HG02885 (cell line): ENCODE results near the gene EPHA5.

Experiments used
- ATAC-seq: cut with Tn5 transposase; IDR thresholded peaks from one replicate; pipeline ENCODE4 v1.9.1; 2021; ENCODE audit warnings: mild to moderate bottlenecking; ENCODE audit not compliant: unreplicated experiment, poor library complexity

The EPHA5 gene

DNA sequence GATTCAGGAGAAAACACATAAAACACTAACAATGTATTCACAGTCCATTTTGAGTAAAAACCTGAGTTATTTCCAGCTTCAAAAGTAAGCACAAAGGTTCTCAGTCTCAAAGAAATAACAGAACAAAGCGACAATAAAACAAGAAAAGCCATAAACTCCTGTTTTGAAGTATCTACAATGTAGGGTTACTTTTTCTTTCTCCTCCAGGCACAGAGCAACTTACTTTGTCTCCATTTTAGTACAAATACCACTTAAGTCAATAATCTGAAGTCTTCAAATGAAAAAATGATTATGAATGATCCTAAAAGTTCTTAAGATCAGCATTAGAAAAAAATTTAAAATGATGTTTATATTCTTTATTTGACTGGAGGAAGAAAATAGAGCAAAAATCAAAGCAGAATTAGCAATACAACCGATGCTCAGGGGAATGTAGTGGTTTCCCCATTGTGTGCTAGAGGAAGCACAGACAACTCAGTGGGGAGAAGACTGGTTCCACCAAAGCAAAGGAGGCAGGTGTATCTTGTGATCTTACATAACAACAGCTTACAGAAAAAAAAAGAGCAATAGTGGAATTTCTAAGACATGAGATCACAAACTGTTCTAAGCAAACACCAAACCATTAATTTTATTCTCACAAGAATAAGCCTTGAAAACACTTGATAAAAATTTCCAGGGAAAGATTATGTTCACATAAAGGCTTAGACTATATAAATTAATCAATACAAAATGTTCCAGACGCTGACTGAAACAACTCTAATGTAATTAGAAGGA, 35.1 kb downstream of the EPHA5 start:
- no peak for ATAC-seq

DNA sequence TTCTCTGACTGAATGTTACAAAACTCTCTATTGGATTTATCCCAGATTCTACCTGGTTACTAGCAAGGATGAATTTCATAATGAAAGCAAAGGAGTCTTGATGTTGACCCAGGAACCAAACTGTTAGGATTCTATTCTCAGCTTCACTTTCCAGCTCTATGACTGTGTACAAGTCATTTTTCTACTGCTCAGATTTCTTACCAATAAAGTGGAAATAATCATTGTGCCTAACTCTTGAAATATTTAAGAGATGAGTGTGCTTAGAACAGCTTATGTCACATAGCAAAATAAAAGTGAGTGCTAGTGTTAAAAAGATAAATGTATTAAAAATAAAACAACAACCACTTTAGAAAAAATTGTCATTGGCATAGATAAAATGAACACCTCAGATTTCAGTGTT, 45.6 kb downstream of the EPHA5 start:
- ATAC-seq: no peak

DNA sequence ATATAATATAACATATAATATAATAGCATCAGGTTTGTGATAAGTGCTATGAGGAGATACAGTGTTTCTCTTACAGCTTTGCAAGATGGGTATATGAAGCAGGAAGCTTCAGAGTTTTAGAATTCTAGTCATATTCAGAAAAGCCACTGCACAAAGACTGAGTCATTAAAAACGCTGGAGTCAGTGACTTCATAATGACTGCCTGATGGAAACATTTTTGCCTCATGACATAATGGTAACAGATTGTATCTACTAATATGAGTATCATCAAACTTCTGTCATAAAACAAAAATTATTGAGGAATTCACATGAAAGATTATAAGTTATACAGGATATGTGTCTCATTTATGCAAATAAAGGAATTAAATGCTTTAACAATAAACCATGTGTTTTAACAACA, 46.8 kb downstream of the EPHA5 start:
- ATAC-seq: no peak

DNA sequence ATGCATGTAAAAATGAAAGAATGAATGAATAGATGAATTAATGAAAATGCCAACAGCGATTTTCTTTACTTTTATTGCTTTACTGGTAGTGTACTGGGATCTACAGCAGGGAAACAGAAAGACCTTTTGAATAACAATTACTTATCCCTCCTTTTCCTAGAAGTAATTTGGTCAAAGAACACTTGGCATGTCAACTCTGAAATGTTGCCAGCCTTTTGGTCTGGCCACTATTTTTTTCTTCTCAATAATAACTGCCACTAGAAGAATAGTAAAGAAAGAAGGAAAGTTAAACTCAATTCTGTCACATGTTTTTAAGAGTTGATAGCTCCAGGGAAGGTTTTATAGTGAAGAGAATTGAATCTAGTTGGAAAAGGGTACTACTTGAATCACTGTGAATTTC, 52.9 kb downstream of the EPHA5 start:
- no peak for ATAC-seq

DNA sequence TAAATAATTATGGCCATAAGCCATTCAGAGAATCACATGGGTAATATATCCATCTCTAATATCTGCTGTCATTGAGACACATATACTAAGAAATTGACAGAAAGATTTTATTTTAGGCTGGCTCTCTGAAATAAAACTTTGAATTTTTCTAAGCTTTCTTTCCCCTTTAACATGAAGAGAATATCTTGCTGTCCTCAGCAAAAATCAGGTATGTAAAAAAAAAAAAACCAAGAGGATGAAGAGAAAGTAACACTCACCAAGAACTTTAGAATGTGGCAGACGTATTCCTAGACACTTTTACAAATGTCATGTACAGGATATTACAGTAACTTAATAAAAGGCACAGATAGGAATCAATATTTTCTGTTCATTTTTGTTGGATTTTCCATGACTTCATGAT, 65.8 kb downstream of the EPHA5 start:
- no peak for ATAC-seq

DNA sequence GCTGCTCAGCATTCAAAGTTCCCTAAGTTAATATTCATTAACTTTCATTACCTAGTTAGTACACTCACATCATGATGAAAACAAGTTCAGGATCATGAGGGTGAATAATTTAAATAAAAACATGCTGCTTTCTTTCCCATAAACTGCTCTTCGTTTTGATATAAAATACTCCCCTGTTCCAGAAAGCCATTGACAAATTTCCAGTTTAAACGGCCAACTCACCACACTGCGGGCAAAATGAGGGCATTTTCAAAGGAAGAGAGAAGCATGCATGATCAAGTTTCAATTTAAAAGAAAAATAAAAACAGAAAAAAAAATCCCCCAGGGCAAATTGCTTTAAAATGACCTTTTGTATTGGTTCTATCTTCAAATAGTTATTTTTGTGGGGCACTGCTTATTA, 69.6 kb downstream of the EPHA5 start:
- ATAC-seq: no peak

DNA sequence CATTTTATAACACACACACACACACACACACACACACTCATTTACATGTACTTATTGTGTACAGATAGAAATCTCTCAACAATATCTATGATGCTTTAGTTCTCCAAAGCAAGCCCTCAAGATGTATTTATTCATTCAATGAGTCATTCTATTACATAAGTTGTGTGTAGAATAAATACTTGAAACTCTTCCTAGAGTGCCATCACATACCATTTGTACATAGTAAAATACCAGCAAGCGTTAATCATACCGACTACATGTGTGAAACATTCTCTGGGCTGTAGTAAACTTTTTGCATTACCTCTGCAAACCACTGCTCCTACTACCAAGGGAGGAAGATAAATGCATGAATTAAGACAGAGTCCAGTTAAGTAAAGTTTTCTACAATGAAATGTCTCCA, 70.9 kb downstream of the EPHA5 start:
- no peak for ATAC-seq

DNA sequence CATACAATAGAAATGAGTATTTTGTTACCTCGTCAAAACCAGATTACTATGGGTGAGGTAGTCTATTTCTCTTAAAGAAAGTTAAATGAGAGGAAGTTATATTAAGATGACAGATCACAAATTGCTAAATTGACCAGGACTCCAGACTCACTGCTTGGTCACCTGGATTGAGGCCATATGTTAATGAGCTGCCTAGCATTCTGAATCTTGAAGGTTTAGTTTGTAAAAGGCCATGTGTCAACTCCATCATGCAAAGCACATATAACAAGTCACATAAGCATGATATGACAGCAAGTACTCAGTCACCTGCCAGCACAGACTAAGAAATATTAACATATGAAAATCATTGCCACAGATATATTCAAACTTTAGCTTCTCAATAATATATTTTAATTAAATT, 72.6 kb downstream of the EPHA5 start:
- ATAC-seq: no peak

DNA sequence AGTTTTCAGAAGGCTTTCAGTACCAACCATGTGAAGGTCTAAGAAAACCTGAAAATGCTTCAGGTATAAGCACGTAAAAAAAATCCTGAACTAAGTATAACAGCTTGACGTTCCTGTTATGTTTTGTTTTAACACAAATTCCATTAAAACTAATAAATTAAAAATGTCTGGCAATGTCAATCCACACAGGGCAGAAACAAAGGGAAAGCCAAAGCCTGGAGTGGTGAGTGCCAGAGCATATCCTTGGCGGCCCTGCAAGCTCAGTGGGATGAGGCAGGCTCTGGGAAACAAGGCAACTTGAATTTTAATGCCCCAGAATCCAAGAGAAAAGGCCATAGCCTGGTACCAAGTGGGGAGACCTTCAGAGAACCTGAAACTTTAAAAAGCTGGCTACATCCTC, 78.2 kb downstream of the EPHA5 start:
- ATAC-seq: no peak

DNA sequence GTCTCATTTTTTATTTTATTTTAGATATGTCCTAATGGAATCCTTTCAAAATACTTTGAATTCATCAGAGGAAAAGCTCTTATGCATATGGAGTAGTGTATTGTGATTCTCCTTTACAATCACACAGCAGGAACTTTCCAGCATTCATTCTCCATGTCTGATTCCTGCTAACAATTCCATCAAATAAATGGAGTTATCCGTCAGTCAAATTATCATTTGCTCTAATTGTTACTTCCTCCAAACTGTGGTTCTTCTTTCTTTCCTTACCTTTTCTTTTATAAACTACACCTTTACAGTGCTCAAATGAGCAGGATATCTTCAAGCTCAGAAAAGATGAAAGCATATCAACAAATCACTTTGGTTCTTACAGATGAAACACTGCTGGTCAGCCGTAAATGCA, 80.4 kb downstream of the EPHA5 start:
- ATAC-seq: no peak

DNA sequence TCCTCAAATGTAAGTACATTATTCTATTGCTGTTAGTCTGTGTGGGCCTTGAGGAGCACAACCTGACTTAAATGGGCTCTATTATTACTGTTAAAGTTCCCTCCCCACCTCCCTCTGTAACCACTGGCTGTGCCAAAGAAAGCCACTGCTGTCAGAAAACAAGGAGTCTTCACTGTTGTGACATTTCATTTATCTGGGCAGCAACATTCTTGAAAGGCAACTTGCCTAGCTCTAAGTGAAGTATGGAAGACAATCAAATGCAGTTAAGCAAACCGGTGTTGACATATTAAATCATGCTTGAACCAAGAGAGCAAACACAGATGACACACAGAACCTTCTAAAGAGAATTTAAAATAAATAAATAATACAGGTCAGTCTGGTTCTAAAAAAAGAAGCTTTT, 81.0 kb downstream of the EPHA5 start:
- ATAC-seq: no peak

DNA sequence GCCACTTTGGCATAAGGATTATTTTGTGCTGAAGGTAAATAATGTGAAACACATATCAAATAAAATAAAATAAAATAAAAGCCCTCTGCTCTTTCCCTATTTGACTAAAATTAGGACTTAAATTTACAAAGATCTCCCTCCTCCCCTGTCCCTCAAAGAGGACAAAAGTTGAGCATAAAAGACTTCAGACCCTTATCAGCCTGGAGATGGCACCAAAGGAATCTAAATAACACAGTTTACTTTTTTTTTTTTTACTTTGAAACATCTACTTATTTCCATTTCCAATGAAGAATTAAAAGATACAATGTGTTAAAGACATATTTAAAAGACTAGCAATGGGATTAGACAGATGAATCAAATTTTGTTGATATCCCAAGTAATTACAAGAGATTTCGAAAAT, 89.7 kb downstream of the EPHA5 start:
- no peak for ATAC-seq

DNA sequence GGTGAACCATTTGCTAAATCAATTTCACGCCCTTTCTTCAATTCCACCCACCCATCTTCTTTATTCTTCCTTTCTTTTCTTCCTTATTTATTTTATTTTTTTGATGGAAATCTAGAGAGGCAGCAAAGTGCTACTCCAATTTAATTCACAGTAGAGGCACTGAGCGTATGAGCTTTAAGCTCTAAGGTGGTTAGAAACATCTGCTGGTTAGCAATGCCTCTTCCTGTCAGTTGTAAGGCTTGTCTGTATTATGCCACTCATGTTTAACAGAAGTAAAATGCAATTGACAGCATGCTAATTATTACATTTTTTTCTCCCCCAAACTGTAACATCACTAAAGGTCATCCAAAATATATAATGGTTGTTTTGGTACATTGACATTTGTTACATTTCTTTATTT, 103.8 kb downstream of the EPHA5 start:
- ATAC-seq: no peak

DNA sequence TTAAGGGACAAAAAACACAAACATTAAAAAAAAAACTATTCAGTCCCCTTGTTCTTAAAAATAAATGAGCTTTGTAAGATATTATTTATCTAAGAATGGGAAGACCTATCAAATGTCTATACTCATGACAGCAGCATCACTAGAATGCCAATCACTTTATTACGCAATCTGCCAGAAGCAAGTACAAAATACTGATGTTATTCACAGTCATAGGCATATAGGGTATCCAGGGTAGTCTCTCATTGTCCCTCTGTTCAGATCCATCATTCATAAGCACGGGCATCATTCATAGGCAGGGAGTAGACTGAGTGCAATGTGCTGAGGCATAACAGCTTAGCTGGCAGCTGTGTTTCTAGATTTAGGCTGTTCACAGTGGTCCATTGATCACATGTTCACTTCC, 109.1 kb downstream of the EPHA5 start:
- no peak for ATAC-seq

DNA sequence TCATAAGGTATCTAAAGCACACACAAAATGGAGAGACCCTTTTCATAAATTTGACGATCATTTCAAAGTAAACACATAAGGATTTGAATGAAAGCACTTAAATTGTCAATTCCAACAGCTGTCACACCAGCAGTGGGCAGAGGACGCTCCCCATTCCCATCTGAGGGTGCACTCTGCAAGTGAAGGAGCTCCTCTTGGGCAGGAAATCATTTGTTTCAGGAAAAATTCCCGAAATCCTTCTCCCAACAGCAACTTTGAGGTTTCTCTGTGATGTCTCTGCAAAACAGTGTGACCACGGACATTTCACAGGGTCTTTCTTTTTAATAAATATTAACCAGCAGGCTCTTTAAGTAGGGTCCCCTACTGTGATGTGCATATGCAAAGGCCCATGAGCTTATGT, 111.0 kb downstream of the EPHA5 start:
- ATAC-seq: no peak

DNA sequence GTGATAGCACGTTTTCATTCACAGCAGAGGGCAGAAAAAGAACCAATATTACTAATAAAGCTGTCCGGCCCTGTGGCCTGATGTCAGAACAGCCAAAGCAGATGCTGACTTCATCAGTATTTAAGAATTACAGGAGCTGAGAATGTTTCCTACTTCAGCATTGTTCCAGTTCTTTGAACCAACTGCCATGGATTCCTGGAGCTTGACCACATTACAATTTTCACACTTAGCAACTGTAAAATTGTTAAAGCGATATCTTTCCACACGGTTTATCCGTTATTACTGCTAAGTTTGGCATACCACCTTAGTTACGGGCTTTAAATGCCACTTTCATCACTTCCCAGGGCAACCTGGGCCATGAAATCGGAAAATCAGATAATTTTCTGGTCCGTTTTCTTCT, 118.2 kb downstream of the EPHA5 start:
- ATAC-seq: no peak

DNA sequence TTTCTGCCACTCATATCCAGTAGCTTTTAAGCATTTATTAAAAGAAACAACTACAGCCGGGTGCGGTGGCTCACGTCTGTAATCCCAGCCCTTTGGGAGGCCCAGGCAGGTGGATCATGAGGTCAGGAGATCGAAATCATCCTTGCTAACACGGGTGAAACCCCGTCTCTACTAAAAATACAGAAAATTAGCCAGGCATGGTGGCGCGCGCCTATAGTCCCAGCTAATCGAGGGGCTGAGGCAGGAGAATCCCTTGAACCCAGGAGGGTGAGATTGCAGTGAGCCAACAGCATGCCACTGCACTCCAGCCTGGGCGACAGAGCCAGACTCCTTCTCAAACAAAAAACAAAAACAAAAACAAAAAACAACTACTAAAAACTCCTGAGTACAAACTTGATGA, 119.8 kb downstream of the EPHA5 start:
- no peak for ATAC-seq

DNA sequence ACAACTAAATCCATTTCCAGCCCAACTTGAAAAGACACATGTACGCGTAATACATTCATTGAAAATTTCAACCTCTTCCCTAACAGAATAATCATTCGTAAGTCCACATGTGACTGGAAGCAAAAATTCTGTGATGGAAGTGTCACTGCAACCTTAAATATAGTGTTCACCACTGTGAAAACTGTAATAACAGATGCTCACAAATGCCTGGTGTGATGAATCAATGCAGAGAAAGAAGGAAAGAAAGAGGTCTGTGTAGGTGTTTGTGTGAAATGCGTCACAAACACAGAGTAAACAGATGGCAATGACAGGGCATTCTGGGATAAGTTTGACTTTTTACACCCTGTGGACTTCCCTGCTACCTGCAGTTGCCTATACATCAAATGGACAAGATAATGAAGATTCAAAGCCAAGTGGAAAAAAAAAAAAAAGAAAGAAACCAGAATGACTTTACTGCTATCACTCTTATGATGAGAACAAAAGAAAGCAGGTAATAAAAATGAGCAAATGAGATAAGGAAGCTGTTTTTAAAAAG, 123.3 kb downstream of the EPHA5 start:
- ATAC-seq: no peak

DNA sequence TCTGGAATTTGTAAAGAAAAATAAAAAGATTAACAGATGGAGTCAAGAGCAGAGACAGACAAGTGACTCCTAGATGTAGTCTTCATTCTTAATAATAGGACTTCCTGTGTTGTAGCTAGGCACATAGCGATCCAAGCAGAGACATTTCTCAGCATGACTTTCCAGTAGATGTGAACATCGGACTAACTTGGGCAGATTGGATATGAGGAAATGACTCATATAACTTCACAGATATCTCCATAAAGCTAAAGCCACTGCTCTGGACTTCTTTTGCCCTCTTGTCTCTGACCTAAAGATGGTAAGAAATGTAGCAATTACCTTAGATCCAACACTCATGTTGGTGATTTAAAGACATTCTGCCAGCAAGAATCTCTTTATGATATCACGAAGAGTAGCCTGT, 131.7 kb downstream of the EPHA5 start:
- no peak for ATAC-seq

DNA sequence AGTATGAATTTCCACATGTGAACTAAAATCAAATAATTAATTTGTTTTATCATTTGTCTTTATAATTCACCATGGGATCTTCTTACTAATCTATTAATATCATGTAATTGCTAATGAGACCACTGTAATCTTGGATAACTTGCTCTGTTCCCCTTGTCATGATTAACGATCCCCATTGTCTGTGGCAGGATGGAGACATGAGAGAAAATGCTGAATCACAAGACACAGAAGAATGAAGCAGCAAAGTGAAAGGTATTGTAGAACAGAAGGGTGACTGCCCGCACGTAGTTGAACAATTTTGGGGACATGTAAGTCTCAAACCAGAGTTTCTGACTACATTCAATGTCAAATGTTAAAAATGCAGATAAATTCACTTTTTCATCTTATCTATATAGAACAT, 135.2 kb downstream of the EPHA5 start:
- ATAC-seq: no peak

DNA sequence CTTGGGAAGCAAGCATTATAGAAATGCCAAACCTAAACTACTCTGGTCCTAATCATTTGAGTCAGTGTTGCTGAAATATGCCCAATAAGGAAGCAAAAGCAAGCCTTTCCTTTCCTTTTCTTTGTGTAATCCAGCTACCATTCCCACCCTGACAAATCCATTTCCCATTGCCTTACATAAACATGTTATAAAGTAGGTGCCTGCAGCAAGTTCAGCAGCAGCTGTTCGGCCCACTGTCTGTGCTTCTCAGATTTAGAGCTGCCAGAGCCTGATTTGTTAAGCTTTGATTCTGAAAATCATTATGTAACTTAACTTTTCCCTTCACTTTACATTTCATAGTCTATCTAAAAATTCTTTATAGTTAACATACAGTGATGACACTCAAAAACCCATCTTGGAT, 148.6 kb downstream of the EPHA5 start:
- no peak for ATAC-seq

DNA sequence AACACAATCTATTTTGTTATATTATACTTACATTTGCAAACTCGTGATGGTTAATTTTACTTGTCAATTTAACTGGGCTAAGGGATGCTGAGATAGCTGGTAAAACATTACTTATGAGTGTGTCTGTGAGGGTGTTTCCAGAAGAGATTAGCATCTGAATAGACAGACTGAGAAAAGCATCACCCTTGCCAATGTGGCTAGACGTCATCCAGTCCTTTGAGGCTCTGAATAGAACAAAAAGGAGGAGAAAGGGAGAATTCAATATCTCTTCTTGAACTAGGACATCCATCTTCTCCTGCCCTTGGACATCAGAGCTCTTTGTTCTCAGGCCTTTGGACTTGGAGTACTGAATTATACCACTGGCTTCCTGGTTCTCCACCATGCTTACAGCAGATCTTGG, 154.6 kb downstream of the EPHA5 start:
- no peak for ATAC-seq

DNA sequence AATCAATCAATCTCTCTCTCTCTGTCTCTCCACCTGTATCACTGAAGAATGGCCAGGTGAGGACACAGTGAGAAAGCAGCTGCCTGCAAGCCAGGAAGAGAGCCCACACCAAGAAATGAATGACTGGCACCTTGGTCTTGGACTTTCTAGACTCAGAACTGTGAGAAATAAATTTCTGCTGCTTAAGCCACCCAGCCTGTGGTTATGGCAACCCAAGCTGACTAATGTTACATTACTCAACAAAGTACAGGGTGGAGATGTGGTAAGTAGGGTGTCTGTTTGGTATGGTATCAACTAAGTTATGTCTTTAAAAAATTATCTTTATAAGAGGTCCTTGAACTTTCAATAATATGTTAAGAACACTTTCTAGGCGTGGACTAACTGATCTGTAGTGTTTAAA, 159.3 kb downstream of the EPHA5 start:
- no peak for ATAC-seq
